Ovary (tissue), 9 donors: Measurements from ENCODE around the gene NHSL2. TPM values are rescaled to one million over a fixed set of nuclear protein-coding genes. Genes with fewer than 3 reads are reported as not detected.

Experiments used
- DNase-seq, 5 donors: peaks; one replicate each; pipeline ENCODE4 v3.0.0-alpha.2; 2019 to 2020
- H3K27ac ChIP-seq, 2 donors: fragments of 200-600 bp; one replicate each; pipeline versions ENCODE4 v1.5.1 to v1.8.0; 2019 to 2022
- H3K27me3 ChIP-seq: fragments of 200-600 bp; one replicate; pipeline ENCODE4 v1.8.0; 2022
- H3K36me3 ChIP-seq: fragments of 200-600 bp; sonication (generic); one replicate; pipeline ENCODE4 v1.5.1; 2019
- H3K4me1 ChIP-seq: one replicate; pipeline ENCODE4 v1.8.1; 2013; ENCODE audit warnings: mild to moderate bottlenecking, moderate library complexity; ENCODE audit not compliant: insufficient read depth
- H3K4me3 ChIP-seq: fragments of 200-600 bp; sonication (generic); one replicate; pipeline ENCODE4 v1.5.1; 2017
- H3K9me3 ChIP-seq, 2 donors: fragments of 200-600 bp in 1 of 2; sonication (generic) in 1 of 2; one replicate each; pipeline versions ENCODE4 v1.5.1 to v1.8.1; 2013 to 2019; ENCODE audit warnings: mild to moderate bottlenecking in 1 of 2, moderate library complexity in 1 of 2
- CTCF ChIP-seq, 3 donors: fragments of 450-650 bp in 2 of 3; fragments of 200-600 bp in 1 of 3; IDR thresholded peaks; one replicate each; pipeline versions ENCODE4 v1.5.1 to v1.8.0; 2016 to 2022; ENCODE audit warnings: antibody characterized with exemption in 3 of 3, mild to moderate bottlenecking in 1 of 3
- EP300 ChIP-seq: sonication (generic); formaldehyde crosslinking; IDR thresholded peaks from one replicate; pipeline ENCODE4 v1.6.1; 2017; ENCODE audit warnings: antibody characterized with exemption
- POLR2A ChIP-seq: fragments of 450-650 bp; IDR thresholded peaks from one replicate; pipeline ENCODE4 v1.6.1; 2017; ENCODE audit warnings: antibody characterized with exemption, mild to moderate bottlenecking, moderate library complexity
- WGBS, 3 donors: extraction: QIAGEN DNeasy Blood & Tissue Kit in 1 of 3; methylation state at CpG; one replicate each; pipeline versions ENCODE4 v1.1.5 to v1.1.7; 2013 to 2017; 5-methylcytosine and 5-hydroxymethylcytosine counted together
- intact Hi-C, 4 donors: fragments of 100-400 bp; cut with DNase I; formaldehyde crosslinking; loops; one replicate each; pipeline versions ENCODE4 v1.11.0 to v1.15.1; 2022 to 2023
- polyA plus RNA-seq, 2 donors: library from polyadenylated mRNA; stranded (reverse); fragments of 200-250 nt in 1 of 2; fragments of 350-450 nt in 1 of 2; fragmentation: Illumina TruSeq in 1 of 2; extraction: RNeasy Lipid Tissue Mini Kit (QIAGEN cat#74804) in 1 of 2; gene quantifications; one replicate each; pipeline ENCODE4 v1.2.3, GENCODE V29; 2013 to 2014
- total RNA-seq, 7 donors: library from RNA; depleted of rRNA in 2 of 7; stranded (reverse); fragments of >200 nt in 2 of 7; fragmentation: NEBNext Ultra II Directional in 3 of 7; extraction: Animal tissue kit (Norgen Biotek cat#: 25700) in 3 of 7; gene quantifications; one replicate each; pipeline versions ENCODE4 v1.1.0 to v1.2.4, GENCODE V29; 2016 to 2023
- donor health status: DM: no; HTN: no; CAD: no; lungs with moderate emphysema.
- donor health status: DM: no; HTN: no; CAD: no.
- donor health status: Bipolar disorder and iron deficiency.
- donor health status: DM: yes; HTN: yes; CAD: no.
- donor health status: DM: no; HTN: no; CAD: no.
- donor health status: DM: yes; HTN: yes; CAD: no.

NHSL2 gene
- total and polyA plus RNA-seq, 9 donors = 1.2 to 9.2 (median 4.4) TPM

- Histone ChIP-seq H3K27ac (no peak overlapping the region), H3K36me3 (no peaks in the 10 kb centered on the region), H3K4me3 (no peak overlapping the region), H3K27me3 (no peaks in the 10 kb centered on the region), H3K4me1 (no peaks in the 10 kb centered on the region), H3K9me3 (no peaks in the 10 kb centered on the region)
- no peak for TF ChIP-seq EP300
- no peak for TF ChIP-seq POLR2A
- no peak for TF ChIP-seq CTCF (IDR thresholded peaks at IDR 0.05)
- no peak for DNase-seq
- intact Hi-C loops = no loop called here
- 85 to 90% (median 88%) methylated on average over 12 of the region's 12 CpGs for WGBS, 3 donors
Observed at GRCh38 chrX:72130156-72130761, 219.6 kb downstream of the NHSL2 start.

- H3K27ac ChIP-seq = no peak overlapping the region
- no peaks in the 10 kb centered on the region for H3K36me3 ChIP-seq
- no peaks in the 10 kb centered on the region for H3K27me3 ChIP-seq
- H3K4me1 ChIP-seq = no peaks in the 10 kb centered on the region
- intact Hi-C loops = no loop called here
- no peak for TF ChIP-seq POLR2A
- TF ChIP-seq EP300 = no peak
- TF ChIP-seq CTCF (IDR thresholded peaks at IDR 0.05) = no peak
- no peaks in the 10 kb centered on the region for H3K9me3 ChIP-seq
- 37 to 52% (median 44%) methylated on average over 30 of the region's 30 CpGs for WGBS, 3 donors
- peak in 3 of 5 donors; percentile 29 to 55 (median 36) for DNase-seq
- peak overlapping the region; percentile 48 for H3K4me3 ChIP-seq
Observed at GRCh38 chrX:72130762-72131250, 220.2 kb downstream of the NHSL2 start.

- no peaks in the 10 kb centered on the region for H3K36me3 ChIP-seq
- H3K27ac ChIP-seq = peak within 1 kb of the TSS in 1 of 2 donors; percentile 48
- no peaks in the 10 kb centered on the region for H3K27me3 ChIP-seq
- H3K4me3 ChIP-seq = peak within 1 kb of the TSS; percentile 48
- peak; percentile 81 to 91 (median 86) for DNase-seq
- no peaks in the 10 kb centered on the region for H3K9me3 ChIP-seq
- no peaks in the 10 kb centered on the region for H3K4me1 ChIP-seq
- intact Hi-C loops = no loop called here
- 20 to 31% (median 28%) methylated on average over 57 to 106 of the region's 106 CpGs for WGBS, 3 donors
- TF ChIP-seq EP300 (no peak), POLR2A (peak; percentile 33), CTCF (IDR thresholded peaks at IDR 0.05) (peak in 1 of 3 donors; percentile 10)
Observed at GRCh38 chrX:72131317-72132294, 221.0 kb downstream of the NHSL2 start, which contains the start of gene RTL5. RTL5 (minus strand) TSS chrX:72131915.

- no peaks in the 10 kb centered on the region for H3K4me1 ChIP-seq
- no peaks in the 10 kb centered on the region for H3K9me3 ChIP-seq
- intact Hi-C loops = no loop called here
- WGBS, 3 donors = 64 to 65% (median 65%) methylated on average over 3 of the region's 3 CpGs
- no peaks in the 10 kb centered on the region for H3K27me3 ChIP-seq
- no peak overlapping the region for H3K27ac ChIP-seq
- no peaks in the 10 kb centered on the region for H3K36me3 ChIP-seq
- DNase-seq = no peak
- no peak overlapping the region for H3K4me3 ChIP-seq
- TF ChIP-seq CTCF (IDR thresholded peaks at IDR 0.05) (no peak), POLR2A (no peak), EP300 (no peak)
Observed at GRCh38 chrX:72132456-72132855, 221.8 kb downstream of the NHSL2 start.
